ENCODE results near the gene CUTC. TPM values are rescaled to one million over a fixed set of nuclear protein-coding genes. Genes with fewer than 3 reads are reported as not detected.

The CUTC gene
- total and polyA plus RNA-seq, 2 donors (not counting 3 experiments of a cell fraction or from before 2014, with no cell fraction given): 20.4 to 23.1 TPM

DNA sequence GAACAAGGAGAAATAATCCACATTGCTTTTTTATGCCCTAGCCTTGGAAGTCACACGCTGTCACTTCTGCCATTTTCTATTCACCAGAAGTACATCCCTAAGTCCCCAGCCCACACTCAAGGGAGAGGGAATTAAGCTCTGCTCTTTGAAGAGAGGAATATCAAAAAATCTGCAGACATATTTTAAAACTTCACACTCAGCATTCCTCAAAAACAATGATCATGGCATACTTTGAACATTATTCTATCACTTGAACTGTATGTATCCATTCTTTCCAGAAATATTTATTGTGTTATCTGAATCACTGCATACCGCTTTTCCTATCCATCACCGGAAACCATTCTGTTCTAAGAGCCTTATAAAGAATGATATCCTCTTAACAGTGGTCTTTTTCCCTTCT lies 59.8 kb downstream of the CUTC start:
- Histone ChIP-seq H3K4me2 (ENCODE audit: insufficient read depth, low read length) (no peak overlapping the region), H3K9ac (replicated peaks; ENCODE audit: extremely low read depth, insufficient read depth, low read length) (no peak overlapping the region), H3K4me3 (replicated peaks in 1 of 3; ENCODE audit: insufficient read depth in 1 of 3, low read depth in 1 of 3, low read length in 3 of 3) (no peak overlapping the region), H3K27me3 (ENCODE audit: control insufficient read depth in 2 of 2, insufficient read depth in 2 of 2, low read length in 2 of 2) (no peaks in the 10 kb centered on the region), H3K36me3 (ENCODE audit: control insufficient read depth in 2 of 2, extremely low read depth in 1 of 2, insufficient read depth in 2 of 2, low read length in 2 of 2) (no peaks in the 10 kb centered on the region), H3K9me1 (replicated peaks; ENCODE audit: control insufficient read depth, extremely low read depth, insufficient read depth, low read length) (no peaks in the 10 kb centered on the region), H4K20me1 (replicated peaks; ENCODE audit: control insufficient read depth, extremely low read depth, insufficient read depth, low read length) (no peaks in the 10 kb centered on the region), H3K9me3 (replicated peaks; ENCODE audit: control insufficient read depth, insufficient read depth, low read length) (no peaks in the 10 kb centered on the region), H2AFZ (ENCODE audit: low read depth, low read length) (no peak overlapping the region), H3K79me2 (ENCODE audit: control insufficient read depth, insufficient read depth, low read length) (no peaks in the 10 kb centered on the region), H3K27ac (ENCODE audit: insufficient read depth, low read depth, low read length) (no peak overlapping the region), H3K4me1 (ENCODE audit: control insufficient read depth, extremely low read depth, insufficient read depth, low read length) (no peaks in the 10 kb centered on the region)
- CTCF ChIA-PET: no interaction called here
- FAIRE-seq: no peak
- DNase-seq (ENCODE audit: low read depth, low spot score): no peak
- TF ChIP-seq GATA2 (IDR thresholded peaks at IDR 0.05; ENCODE audit: insufficient read depth, insufficient read length, low read depth, low read length) (no peak), CTCF (IDR thresholded peaks at IDR 0.05; ENCODE audit: extremely low read depth in 1 of 2, insufficient read depth in 1 of 2, low read depth in 1 of 2, low read length in 2 of 2) (no peak), POLR2A (IDR thresholded peaks at IDR 0.05; ENCODE audit: low read depth, low read length) (no peak), POLR2AphosphoS5 (IDR thresholded peaks at IDR 0.05; ENCODE audit: insufficient read depth, low read depth, low read length) (no peak), EZH2 (IDR thresholded peaks at IDR 0.05; ENCODE audit: borderline replicate concordance, low read depth, low read length, severe bottlenecking) (no peak), JUN (IDR thresholded peaks at IDR 0.05; ENCODE audit: borderline replicate concordance, insufficient read depth, insufficient read length, low read depth) (no peak), MYC (IDR thresholded peaks at IDR 0.05; ENCODE audit: low read depth, low read length) (no peak), FOS (IDR thresholded peaks at IDR 0.05; ENCODE audit: borderline replicate concordance, insufficient read depth, low read length) (no peak)
- TF ChIP-seq, protein P1, sequence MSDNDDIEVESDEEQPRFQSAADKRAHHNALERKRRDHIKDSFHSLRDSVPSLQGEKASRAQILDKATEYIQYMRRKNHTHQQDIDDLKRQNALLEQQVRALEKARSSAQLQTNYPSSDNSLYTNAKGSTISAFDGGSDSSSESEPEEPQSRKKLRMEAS (IDR thresholded peaks at IDR 0.05; ENCODE audit: insufficient read depth, insufficient read length): no peak
- dilution Hi-C loops (cut with MboI; ENCODE audit: extremely low pct_ligation_motif_present, low sequenced_read_pairs) (no loop called here), intact Hi-C loops (cut with micrococcal nuclease) (no loop called here)
- no TSS peak for BruUV-seq (replicated peaks)
- POLR2A ChIA-PET: no interaction called here
